ENCODE measurements around the gene ADIRF.
"Not testable (repeated sequence)": the region's sequence is repeated elsewhere in the genome, so short reads cannot be mapped to it uniquely, and the experiment has no call there.

The ADIRF gene

GRCh38 chr10:86946213-86947155 is 21.8 kb upstream of the ADIRF start:
- DNase-seq: no peak

DNA sequence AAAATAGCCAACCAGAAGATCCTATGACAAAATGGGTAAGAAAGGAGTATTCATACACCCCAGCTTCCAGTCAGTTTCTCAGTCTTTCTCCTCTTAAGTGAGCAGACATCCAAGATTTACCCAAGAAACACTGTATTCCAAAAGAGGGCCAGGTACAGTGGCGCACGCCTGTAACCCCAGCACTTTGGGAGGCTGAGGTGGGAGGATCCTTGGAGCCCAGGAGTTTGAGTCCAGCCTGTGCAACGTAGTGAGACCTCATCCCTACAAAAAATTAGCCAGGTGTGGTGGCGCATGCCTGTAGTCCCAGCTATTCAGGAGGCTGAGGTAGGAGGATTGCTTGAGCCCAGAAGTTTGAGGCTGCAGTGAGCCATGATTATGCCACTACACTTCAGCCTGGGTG is 20.5 kb upstream of the ADIRF start:
- DNase-seq: not testable (repeated sequence)

- DNase-seq: peak; percentile 15
These were observed 17.9 kb upstream of the ADIRF start for GRCh38 chr10:86950349-86950748.

- DNase-seq: no peak
These were observed 17.0 kb upstream of the ADIRF start for GRCh38 chr10:86951184-86951761.

DNA sequence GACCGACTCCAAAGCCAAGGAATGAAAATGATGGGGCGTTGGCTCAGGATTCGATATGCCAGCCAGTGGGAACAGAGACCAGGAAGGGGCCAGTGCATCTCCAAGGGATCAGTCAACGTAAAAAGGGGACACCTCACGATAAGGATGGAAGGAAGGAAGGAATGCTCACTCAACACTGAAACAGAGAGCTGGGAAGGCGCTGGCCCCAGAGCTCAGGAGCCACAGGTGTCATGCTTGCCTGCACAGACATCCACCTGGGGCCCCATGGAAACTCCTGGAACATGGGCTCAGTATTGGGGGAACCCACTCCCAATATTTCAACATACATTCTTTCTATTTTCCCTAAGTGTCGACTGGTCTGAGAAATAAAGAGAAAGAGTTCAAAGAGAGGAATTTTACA is 16.2 kb upstream of the ADIRF start:
- no peak for DNase-seq

GRCh38 chr10:86952697-86953096 is 15.6 kb upstream of the ADIRF start:
- not testable (repeated sequence) for DNase-seq

- no peak for DNase-seq
These were observed 14.3 kb upstream of the ADIRF start for GRCh38 chr10:86953747-86954680.

- DNase-seq: no peak
These were observed 13.4 kb upstream of the ADIRF start for GRCh38 chr10:86954681-86955500.

DNA sequence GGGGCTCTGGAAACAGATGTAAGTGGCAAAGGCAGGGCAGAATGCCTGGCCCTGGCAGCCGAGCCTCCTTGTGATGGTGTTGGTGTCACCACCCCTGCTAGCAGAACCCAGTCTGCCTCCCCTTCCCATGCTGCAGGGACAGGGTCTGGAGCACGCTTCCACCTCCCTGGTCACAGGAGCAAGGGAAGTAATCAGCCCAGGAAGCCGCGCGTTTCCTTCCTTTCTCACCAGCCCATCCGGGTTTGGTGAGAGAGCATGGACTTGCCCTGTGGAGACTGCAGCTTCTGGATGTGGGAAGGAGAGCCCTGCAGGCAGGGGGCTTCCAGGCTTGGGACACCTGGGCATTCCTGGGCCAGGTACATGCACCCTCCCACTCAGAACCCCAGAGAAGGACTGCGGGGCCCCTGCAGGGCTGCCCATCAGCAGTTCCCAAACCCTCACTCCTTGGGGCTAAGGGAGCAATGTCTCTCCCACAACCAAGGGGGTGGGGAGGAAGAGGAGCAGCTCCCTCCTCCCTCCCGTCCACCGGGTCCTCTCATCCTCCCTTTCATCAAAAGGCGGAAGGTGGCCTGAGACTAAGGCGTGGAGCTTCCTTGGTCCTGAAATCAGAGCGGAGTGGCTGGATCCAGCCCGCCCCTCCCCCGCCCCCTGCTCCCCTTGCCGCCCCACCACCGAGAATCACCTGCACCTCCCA is 12.6 kb upstream of the ADIRF start:
- DNase-seq: no peak

DNA sequence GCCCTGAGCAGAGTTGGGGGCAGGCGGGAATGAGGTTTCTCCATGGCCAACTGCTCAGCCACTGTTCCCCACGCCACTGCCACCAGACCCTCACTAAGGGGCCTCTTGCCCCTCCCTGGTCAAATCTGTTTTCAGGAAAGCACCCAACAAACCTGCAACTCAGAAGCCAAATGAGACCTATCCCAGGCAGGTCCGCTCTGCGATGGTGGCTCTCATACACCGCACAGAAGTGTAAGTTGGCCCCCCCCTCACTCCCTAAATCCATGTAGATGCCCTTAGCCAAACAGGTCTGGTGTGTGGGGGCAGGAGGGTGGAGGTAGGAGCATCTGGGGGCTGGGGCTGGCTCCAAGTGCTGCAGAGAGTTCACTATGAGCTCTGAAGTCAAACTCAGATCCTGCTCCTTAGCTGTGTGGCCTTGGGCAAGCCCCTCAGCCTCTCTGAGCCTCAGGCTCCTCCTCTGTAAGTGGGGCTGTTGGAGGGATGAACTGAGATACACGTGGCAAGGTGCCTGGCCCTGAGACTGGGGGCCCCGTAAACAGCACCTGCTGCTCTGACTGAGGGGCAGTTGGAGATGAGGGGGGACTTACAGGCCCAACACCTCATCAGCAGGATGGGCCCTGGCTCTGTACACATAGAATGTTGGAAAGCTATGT is 12.0 kb upstream of the ADIRF start:
- DNase-seq: no peak

DNA sequence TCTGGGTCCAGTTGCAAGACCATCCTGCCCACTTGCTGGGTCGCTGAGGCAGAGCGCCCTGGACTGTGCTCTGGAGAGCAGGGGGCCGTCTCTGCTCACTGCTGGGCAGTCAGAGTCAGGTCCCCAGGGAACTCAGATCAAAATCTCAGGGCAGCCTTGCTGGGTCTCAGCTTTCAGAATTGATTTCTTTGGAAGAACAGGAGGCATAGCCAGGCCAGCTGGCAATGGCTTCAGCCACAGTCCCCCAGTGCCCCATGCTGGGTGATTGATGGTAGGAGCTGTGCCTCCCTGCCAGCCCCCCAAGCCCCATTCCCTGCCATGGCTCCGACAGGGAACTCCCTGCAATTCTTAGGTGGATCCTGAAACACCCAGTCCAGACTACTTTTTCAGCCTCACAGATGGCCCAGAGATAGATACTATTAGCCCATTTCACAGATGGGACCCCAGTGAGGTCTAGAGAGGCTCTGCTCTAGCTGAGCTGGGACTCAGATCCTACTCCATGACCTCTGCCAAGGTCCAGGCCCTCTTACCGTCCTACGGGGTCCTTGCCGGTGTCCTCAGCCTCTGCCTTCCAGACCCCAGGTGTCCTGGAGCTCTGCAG is 11.3 kb upstream of the ADIRF start:
- no peak for DNase-seq

- no peak for DNase-seq
These were observed 10.7 kb upstream of the ADIRF start, which contains the start of gene MMRN2 for GRCh38 chr10:86957471-86958115. Gene MMRN2, minus strand, starts transcription at chr10:86957615. Its CDS starts 74 bp downstream, at chr10:86957541.

GRCh38 chr10:86958116-86958900 is 10.0 kb upstream of the ADIRF start, which contains the start of gene SNCG:
Gene SNCG, plus strand, starts transcription at chr10:86958599. Its CDS starts 99 bp downstream, at chr10:86958698.
- no peak for DNase-seq

GRCh38 chr10:86958901-86959736 is 9.2 kb upstream of the ADIRF start:
- no peak for DNase-seq

DNA sequence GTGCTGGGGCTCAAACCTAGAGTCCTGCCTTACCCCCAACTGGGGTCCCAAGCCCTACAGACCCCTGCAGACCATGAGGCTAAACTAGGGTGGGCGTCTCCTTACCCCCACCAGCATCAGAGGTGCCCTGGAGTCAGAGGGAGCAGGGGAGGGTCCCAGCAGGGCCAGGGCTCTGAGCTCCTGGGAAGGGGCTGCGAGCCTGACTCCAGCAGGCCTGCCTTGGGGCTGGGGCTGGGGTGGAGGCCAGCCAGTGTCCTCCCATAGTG is 8.6 kb upstream of the ADIRF start:
- DNase-seq: no peak

DNA sequence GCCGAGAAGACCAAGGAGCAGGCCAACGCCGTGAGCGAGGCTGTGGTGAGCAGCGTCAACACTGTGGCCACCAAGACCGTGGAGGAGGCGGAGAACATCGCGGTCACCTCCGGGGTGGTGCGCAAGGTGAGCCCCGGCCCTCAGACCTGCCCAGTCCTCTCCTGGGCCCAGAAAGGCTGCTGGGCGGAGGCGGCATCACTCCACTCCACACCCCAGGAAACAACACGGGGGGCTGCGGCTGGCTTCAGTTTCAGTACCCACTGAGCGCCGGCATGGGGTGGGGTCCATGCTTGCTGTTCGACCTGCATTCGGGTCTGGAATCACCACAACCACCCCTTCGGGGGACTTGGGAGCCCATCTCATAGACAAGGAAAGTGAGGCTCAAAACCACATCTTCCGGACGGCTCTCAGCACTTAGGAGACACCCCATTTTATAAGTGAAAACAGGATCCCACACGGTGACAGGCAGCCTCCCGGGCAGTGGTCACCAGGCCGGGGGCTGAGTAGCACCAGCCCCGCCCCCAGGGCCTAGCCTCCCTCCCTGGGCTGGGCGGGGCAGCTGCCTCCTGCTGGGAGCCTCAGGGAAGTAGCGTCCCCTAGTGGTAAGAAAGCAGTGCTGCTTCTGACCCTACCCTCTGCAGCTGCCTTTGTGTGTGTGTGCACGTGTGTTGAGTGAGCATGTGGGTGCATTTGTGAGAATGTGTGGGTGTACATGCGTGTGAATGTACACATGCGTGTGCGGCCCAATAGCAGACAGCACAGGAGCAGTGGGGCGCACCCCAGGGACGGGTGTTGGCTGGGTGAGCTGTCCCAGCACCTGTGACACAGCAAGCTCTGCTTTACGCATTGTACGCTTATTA is 8.0 kb upstream of the ADIRF start:
- peak; percentile 62 for DNase-seq

DNA sequence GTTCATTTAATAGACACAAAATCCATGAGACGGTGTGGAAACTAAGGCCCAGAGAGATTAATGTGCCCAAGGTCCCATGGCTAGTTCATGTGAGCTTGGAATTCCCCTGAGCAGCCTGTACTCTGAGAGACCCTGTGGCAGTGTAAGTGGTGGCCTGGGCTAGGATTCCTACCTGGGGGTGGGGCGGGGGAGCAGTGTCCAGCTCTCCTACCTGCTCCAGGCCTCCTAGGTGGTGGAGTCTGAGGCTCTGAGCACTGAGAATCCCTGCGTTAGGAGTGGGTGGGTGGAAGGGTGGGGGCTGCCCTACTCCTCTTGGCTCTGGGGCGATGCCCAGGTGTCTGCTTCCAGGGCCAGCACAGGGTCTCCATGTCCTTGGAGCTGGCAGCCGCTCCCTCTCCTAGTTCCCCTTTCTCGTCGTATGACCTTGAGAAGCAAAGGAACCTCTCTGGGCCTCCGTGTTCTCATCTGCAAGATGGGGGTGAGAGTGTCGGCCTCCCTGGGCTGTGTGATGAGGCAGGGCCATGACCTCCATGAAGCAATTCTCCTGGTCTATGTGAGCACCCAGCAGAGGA is 7.3 kb upstream of the ADIRF start:
- no peak for DNase-seq

Data from CD4-positive, alpha-beta T cell treated with Interleukin-12 subunit alpha and Interleukin-12 subunit beta, for 1 hour (primary cell).